Activated T-helper 2 cell treated with anti-CD3 and anti-CD28 coated beads, Interferon-gamma antibody, Interleukin-2, Interleukin-4, amounts not matched to agents 10 μg/mL and 5 μg/mL and 100 μg/mL, durations not matched to agents 14 hours and 24 hours and 36 hours (primary cell): ENCODE measurements around the gene PHACTR4. TPM values are rescaled to one million over a fixed set of nuclear protein-coding genes. Genes with fewer than 3 reads are reported as not detected.
"Not testable (repeated sequence)": the region's sequence is repeated elsewhere in the genome, so short reads cannot be mapped to it uniquely, and the experiment has no call there.

Experiments used
- DNase-seq: peaks from one replicate; pipeline ENCODE4 v3.0.0; 2021; ENCODE audit warnings: low spot score
- H3K27ac Mint-ChIP-seq: one replicate; pipeline ENCODE4 v1.8.0; 2021; ENCODE audit warnings: mixed read lengths
- H3K27me3 Mint-ChIP-seq: one replicate; pipeline ENCODE4 v1.8.0; 2021; ENCODE audit warnings: low read depth, mixed read lengths
- H3K36me3 Mint-ChIP-seq: one replicate; pipeline ENCODE4 v1.8.0; 2021; ENCODE audit warnings: low read depth, mixed read lengths
- H3K4me1 Mint-ChIP-seq: one replicate; pipeline ENCODE4 v1.8.0; 2021; ENCODE audit warnings: low read depth, mixed read lengths
- H3K4me3 Mint-ChIP-seq: one replicate; pipeline ENCODE4 v1.8.0; 2021; ENCODE audit warnings: low read depth, mild to moderate bottlenecking, moderate library complexity, mixed read lengths
- H3K9me3 Mint-ChIP-seq: one replicate; pipeline ENCODE4 v1.8.0; 2021; ENCODE audit warnings: mixed read lengths
- intact Hi-C: fragments of 100-400 bp; cut with micrococcal nuclease; formaldehyde crosslinking; loops from one replicate; pipeline ENCODE4 v1.15.1; 2023
- total RNA-seq: library from RNA; stranded (reverse); gene quantifications from 2 replicates; pipeline ENCODE4 v1.2.3, GENCODE V29; 2022

Gene PHACTR4
- total RNA-seq, 1 donor from 2014 or later: 32.1 TPM

- H3K4me3 Mint-ChIP-seq, DNase-seq, H3K27me3 Mint-ChIP-seq, H3K9me3 Mint-ChIP-seq, H3K27ac Mint-ChIP-seq, intact Hi-C loops: not testable (repeated sequence)
- peaks cover 26% of the 10 kb centered on the region for H3K36me3 Mint-ChIP-seq
- H3K4me1 Mint-ChIP-seq: peaks cover 11% of the 10 kb centered on the region
Measured at GRCh38 chr1:28376195-28376594, 6.7 kb downstream of the PHACTR4 start.

GRCh38 chr1:28378906-28379305 lies 9.4 kb downstream of the PHACTR4 start:
- Mint-ChIP-seq H3K27me3 (no peaks in the 10 kb centered on the region), H3K27ac (no peak overlapping the region), H3K9me3 (peaks cover 7% of the 10 kb centered on the region), H3K4me1 (peaks cover 11% of the 10 kb centered on the region), H3K36me3 (peaks cover 35% of the 10 kb centered on the region), H3K4me3 (no peak overlapping the region)
- intact Hi-C loops: no loop called here
- DNase-seq: no peak

GRCh38 chr1:28380394-28380793 lies 10.9 kb downstream of the PHACTR4 start:
- peaks cover 8% of the 10 kb centered on the region for H3K9me3 Mint-ChIP-seq
- peaks cover 9% of the 10 kb centered on the region for H3K4me1 Mint-ChIP-seq

GRCh38 chr1:28383785-28384184 lies 14.2 kb downstream of the PHACTR4 start:
- H3K4me1 Mint-ChIP-seq, DNase-seq, H3K27ac Mint-ChIP-seq, H3K4me3 Mint-ChIP-seq, H3K27me3 Mint-ChIP-seq, H3K9me3 Mint-ChIP-seq, intact Hi-C loops: not testable (repeated sequence)
- peaks cover 51% of the 10 kb centered on the region for H3K36me3 Mint-ChIP-seq

More at GRCh38 chr1:28380394-28380793, 10.9 kb downstream of the PHACTR4 start:
- H3K4me3 Mint-ChIP-seq: no peak overlapping the region
- no peaks in the 10 kb centered on the region for H3K27me3 Mint-ChIP-seq
- H3K36me3 Mint-ChIP-seq: peaks cover 40% of the 10 kb centered on the region
- intact Hi-C loops: no loop called here
- DNase-seq: no peak
- no peak overlapping the region for H3K27ac Mint-ChIP-seq

- Mint-ChIP-seq H3K36me3 (peaks cover 15% of the 10 kb centered on the region), H3K4me3 (no peak overlapping the region), H3K4me1 (peaks cover 10% of the 10 kb centered on the region), H3K9me3 (no peaks in the 10 kb centered on the region), H3K27me3 (no peaks in the 10 kb centered on the region), H3K27ac (no peak overlapping the region)
- no peak for DNase-seq
- intact Hi-C loops: no loop called here
Measured at GRCh38 chr1:28392027-28392652, 22.6 kb downstream of the PHACTR4 start.

GRCh38 chr1:28394136-28394535 lies 24.6 kb downstream of the PHACTR4 start:
- no peak for DNase-seq
- no peak overlapping the region for H3K27ac Mint-ChIP-seq
- no peaks in the 10 kb centered on the region for H3K9me3 Mint-ChIP-seq
- intact Hi-C loops: no loop called here
- no peak overlapping the region for H3K4me3 Mint-ChIP-seq
- H3K4me1 Mint-ChIP-seq: peaks cover 6% of the 10 kb centered on the region
- H3K27me3 Mint-ChIP-seq: no peaks in the 10 kb centered on the region
- H3K36me3 Mint-ChIP-seq: peaks cover 6% of the 10 kb centered on the region

GRCh38 chr1:28395181-28395580 lies 25.6 kb downstream of the PHACTR4 start:
- H3K4me3 Mint-ChIP-seq: no peak overlapping the region
- no peak for DNase-seq
- intact Hi-C loops: no loop called here
- H3K9me3 Mint-ChIP-seq: no peaks in the 10 kb centered on the region
- peaks cover 5% of the 10 kb centered on the region for H3K4me1 Mint-ChIP-seq
- peaks cover 6% of the 10 kb centered on the region for H3K36me3 Mint-ChIP-seq
- H3K27ac Mint-ChIP-seq: no peak overlapping the region
- no peaks in the 10 kb centered on the region for H3K27me3 Mint-ChIP-seq

- Mint-ChIP-seq H3K4me3 (no peak overlapping the region), H3K36me3 (peaks cover 6% of the 10 kb centered on the region), H3K27ac (no peak overlapping the region), H3K4me1 (peaks cover 6% of the 10 kb centered on the region), H3K9me3 (no peaks in the 10 kb centered on the region), H3K27me3 (no peaks in the 10 kb centered on the region)
- intact Hi-C loops: loop anchor here (10.0 kb wide), 1 partner anchor 203 kb away; no protein-coding TSS in a partner anchor
- no peak for DNase-seq
Measured at GRCh38 chr1:28401760-28402159, 32.2 kb downstream of the PHACTR4 start.

GRCh38 chr1:28409090-28409489 lies 39.5 kb downstream of the PHACTR4 start:
- no peak for DNase-seq
- intact Hi-C loops: loop anchor here (1.0 to 10.0 kb wide), 2 partner anchors 96 to 196 kb away; no protein-coding TSS in a partner anchor
- H3K4me3 Mint-ChIP-seq: no peak overlapping the region
- peaks cover 10% of the 10 kb centered on the region for H3K4me1 Mint-ChIP-seq
- H3K27ac Mint-ChIP-seq: no peak overlapping the region
- no peaks in the 10 kb centered on the region for H3K9me3 Mint-ChIP-seq
- no peaks in the 10 kb centered on the region for H3K27me3 Mint-ChIP-seq
- H3K36me3 Mint-ChIP-seq: peaks cover 7% of the 10 kb centered on the region

- H3K27ac Mint-ChIP-seq: no peak overlapping the region
- intact Hi-C loops: no loop called here
- H3K4me1 Mint-ChIP-seq: peaks cover 8% of the 10 kb centered on the region
- no peak for DNase-seq
- H3K4me3 Mint-ChIP-seq: no peak overlapping the region
- no peaks in the 10 kb centered on the region for H3K27me3 Mint-ChIP-seq
- H3K36me3 Mint-ChIP-seq: peaks cover 7% of the 10 kb centered on the region
- no peaks in the 10 kb centered on the region for H3K9me3 Mint-ChIP-seq
Measured at GRCh38 chr1:28411656-28412055, 42.1 kb downstream of the PHACTR4 start.

GRCh38 chr1:28412731-28413130 lies 43.2 kb downstream of the PHACTR4 start:
- Mint-ChIP-seq H3K36me3 (peaks cover 7% of the 10 kb centered on the region), H3K27me3 (no peaks in the 10 kb centered on the region), H3K9me3 (no peaks in the 10 kb centered on the region), H3K4me3 (no peak overlapping the region), H3K4me1 (peaks cover 17% of the 10 kb centered on the region), H3K27ac (no peak overlapping the region)
- intact Hi-C loops: no loop called here
- no peak for DNase-seq

- Mint-ChIP-seq H3K4me3 (no peak overlapping the region), H3K27ac (no peak overlapping the region), H3K27me3 (no peaks in the 10 kb centered on the region), H3K9me3 (no peaks in the 10 kb centered on the region), H3K36me3 (peaks cover 5% of the 10 kb centered on the region), H3K4me1 (peaks cover 18% of the 10 kb centered on the region)
- intact Hi-C loops: loop anchor here (5.0 kb wide), 1 partner anchor 41 kb away; no protein-coding TSS in a partner anchor
- DNase-seq: no peak
Measured at GRCh38 chr1:28416509-28417194, 47.1 kb downstream of the PHACTR4 start.

GRCh38 chr1:28417441-28417922 lies 47.9 kb downstream of the PHACTR4 start:
- Mint-ChIP-seq H3K27me3 (no peaks in the 10 kb centered on the region), H3K27ac (peak overlapping the region; percentile 38), H3K9me3 (no peaks in the 10 kb centered on the region), H3K4me1 (peaks cover 18% of the 10 kb centered on the region), H3K36me3 (peaks cover 4% of the 10 kb centered on the region), H3K4me3 (peak overlapping the region; percentile 13)
- intact Hi-C loops: loop anchor here (5.0 kb wide), 1 partner anchor 40 kb away; no protein-coding TSS in a partner anchor
- DNase-seq: no peak
